PC-3 (cell line): Measurements from ENCODE around the gene TMC6. TPM values are rescaled to one million over a fixed set of nuclear protein-coding genes. Genes with fewer than 3 reads are reported as not detected.

Experiments used
- ATAC-seq: fragments of 200-7000 bp; cut with Tn5 transposase; 2 replicates; pipeline ENCODE4 v1.9.1; 2020; ENCODE audit warnings: mild to moderate bottlenecking, moderate library complexity
- BruUV-seq: library from RNA; stranded (reverse); fragments of 400-500 nt; replicated peaks from 2 replicates; lab custom pipeline; 2021; lab: Mats Ljungman, UMichigan
- CTCF ChIA-PET: fragments of 300-600 bp; sonication (Branson Sonifier 250); formaldehyde crosslinking; loops from one replicate; lab custom pipeline; 2022; ENCODE audit warnings: antibody characterized with exemption; lab: Charles Lee
- POLR2A ChIA-PET: fragments of 300-600 bp; sonication (Branson Sonifier 250); formaldehyde crosslinking; loops from one replicate; lab custom pipeline; 2022; ENCODE audit warnings: antibody characterized with exemption; ENCODE audit not compliant: unreplicated experiment; lab: Charles Lee
- DNase-seq: peaks from one replicate; pipeline ENCODE4 v3.0.0-alpha.2; 2015
- H2AFZ ChIP-seq: fragments of 300-600 bp; sonication (generic); 2 replicates; pipeline ENCODE4 v1.6.0; 2016; ENCODE audit warnings: antibody characterized with exemption, low read length
- H3F3A ChIP-seq: fragments of 300-600 bp; sonication (generic); one replicate; pipeline ENCODE4 v1.6.0; 2017; ENCODE audit warnings: antibody characterized with exemption, low read length, control low read depth, mild to moderate bottlenecking; ENCODE audit not compliant: unreplicated experiment
- H3K27ac ChIP-seq: fragments of 300-600 bp; sonication (generic); 2 replicates; pipeline ENCODE4 v1.5.1; 2016; ENCODE audit warnings: mild to moderate bottlenecking, low read length
- H3K27me3 ChIP-seq: fragments of 300-600 bp; sonication (generic); 2 replicates; pipeline ENCODE4 v1.6.1; 2016; ENCODE audit warnings: low read length, mixed read lengths
- H3K36me3 ChIP-seq: fragments of 300-600 bp; sonication (generic); 2 replicates; pipeline ENCODE4 v1.6.1; 2016; ENCODE audit warnings: low read depth, mixed run types, low read length, mixed read lengths
- H3K4me1 ChIP-seq: fragments of 300-600 bp; sonication (generic); 2 replicates; pipeline ENCODE4 v1.5.1; 2016; ENCODE audit warnings: low read length; ENCODE audit not compliant: insufficient read depth
- H3K4me2 ChIP-seq: fragments of 300-600 bp; sonication (generic); 2 replicates; pipeline ENCODE4 v1.6.0; 2016; ENCODE audit warnings: low read length
- H3K4me3 ChIP-seq: fragments of 300-600 bp; sonication (generic); 2 replicates; pipeline ENCODE4 v1.5.1; 2016; ENCODE audit warnings: mild to moderate bottlenecking, low read length, mixed read lengths
- H3K79me2 ChIP-seq: fragments of 300-600 bp; sonication (generic); 2 replicates; pipeline ENCODE4 v1.6.1; 2017; ENCODE audit warnings: low read length, mixed read lengths
- H3K9ac ChIP-seq: fragments of 300-600 bp; sonication (generic); 2 replicates; pipeline ENCODE4 v1.6.0; 2016; ENCODE audit warnings: mild to moderate bottlenecking, low read length
- H3K9me2 ChIP-seq: fragments of 300-600 bp; sonication (generic); replicated peaks from 2 replicates; pipeline ENCODE4 v1.6.1; 2016; ENCODE audit warnings: mixed run types, low read length, mixed read lengths
- H3K9me3 ChIP-seq: fragments of 300-600 bp; sonication (generic); 2 replicates; pipeline ENCODE4 v1.6.1; 2016; ENCODE audit warnings: low read length, mixed read lengths
- H4K20me1 ChIP-seq: fragments of 300-600 bp; sonication (generic); 2 replicates; pipeline ENCODE4 v1.6.1; 2016; ENCODE audit warnings: low read length, mixed read lengths
- CTCF ChIP-seq: fragments of 300-600 bp; sonication (generic); conservative IDR thresholded peaks from 2 replicates; pipeline ENCODE4 v1.5.1; 2017; ENCODE audit warnings: antibody characterized with exemption, low read depth, mild to moderate bottlenecking, low read length
- EZH2 ChIP-seq: fragments of 300-600 bp; sonication (generic); IDR thresholded peaks from one replicate; pipeline ENCODE4 v1.6.1; 2017; ENCODE audit warnings: antibody characterized with exemption, mild to moderate bottlenecking, low read length; ENCODE audit not compliant: unreplicated experiment
- EZH2phosphoT487 ChIP-seq: fragments of 300-600 bp; sonication (generic); IDR thresholded peaks from 2 replicates; pipeline ENCODE4 v1.6.1; 2018; ENCODE audit warnings: mild to moderate bottlenecking, antibody characterized with exemption, low read length, borderline replicate concordance
- intact Hi-C: fragments of 100-400 bp; cut with micrococcal nuclease; formaldehyde crosslinking; loops from 2 replicates; pipeline ENCODE4 v1.9.0; 2023
- total RNA-seq: library from RNA; depleted of rRNA; stranded (reverse); fragments of >200 nt; gene quantifications from 2 replicates; pipeline ENCODE4 v1.2.3, GENCODE V29; 2014

Gene TMC6
- total RNA-seq, 1 experiment from 2014 or later = 97.3 TPM

GRCh38 chr17:78095035-78095434, 33.5 kb downstream of the TMC6 start:
- Histone ChIP-seq H3K4me3 (no peak overlapping the region), H3K9me3 (no peaks in the 10 kb centered on the region), H3K9me2 (no peaks in the 10 kb centered on the region), H3K79me2 (no peaks in the 10 kb centered on the region), H2AFZ (no peak overlapping the region), H3K36me3 (0 out of 2 replicates have a peak, but pooled peaks cover under 1% of the 10 kb centered on the region), H3K27me3 (no peaks in the 10 kb centered on the region), H3K27ac (no peak overlapping the region), H4K20me1 (no peaks in the 10 kb centered on the region), H3F3A (no peaks in the 10 kb centered on the region), H3K9ac (no peak overlapping the region), H3K4me2 (no peak overlapping the region), H3K4me1 (no peaks in the 10 kb centered on the region)
- intact Hi-C loops = no loop called here
- ChIA-PET POLR2A (interaction anchor here (0.6 kb wide), 1 partner anchor 155 kb away, joined by 4 read pairs; no protein-coding TSS in a partner anchor), CTCF (no interaction called here)
- DNase-seq (no peak), ATAC-seq (no peak)
- TF ChIP-seq CTCF (no peak), EZH2phosphoT487 (no peak), EZH2 (no peak)
- no TSS peak for BruUV-seq

GRCh38 chr17:78092794-78093324, 35.7 kb downstream of the TMC6 start:
- Histone ChIP-seq H3F3A (no peaks in the 10 kb centered on the region), H3K79me2 (no peaks in the 10 kb centered on the region), H2AFZ (no peak overlapping the region), H3K36me3 (no peaks in the 10 kb centered on the region), H3K9me3 (no peaks in the 10 kb centered on the region), H3K27me3 (no peaks in the 10 kb centered on the region), H3K9me2 (no peaks in the 10 kb centered on the region), H3K9ac (no peak overlapping the region), H3K4me3 (no peak overlapping the region), H3K27ac (no peak overlapping the region), H3K4me2 (no peak overlapping the region), H4K20me1 (no peaks in the 10 kb centered on the region), H3K4me1 (no peaks in the 10 kb centered on the region)
- BruUV-seq = no TSS peak
- ATAC-seq = no peak
- intact Hi-C loops = no loop called here
- POLR2A ChIA-PET = interaction anchor here (0.8 kb wide), 1 partner anchor 52 kb away, joined by 4 read pairs; no protein-coding TSS in a partner anchor
- peak; percentile 49 for DNase-seq
- TF ChIP-seq EZH2phosphoT487 = no peak
- no peak for TF ChIP-seq EZH2
- TF ChIP-seq CTCF = no peak
- CTCF ChIA-PET = no interaction called here

- Histone ChIP-seq H3K27me3 (no peaks in the 10 kb centered on the region), H3K4me1 (no peaks in the 10 kb centered on the region), H3K36me3 (no peaks in the 10 kb centered on the region), H3K4me2 (no peak overlapping the region), H3K9ac (no peak overlapping the region), H2AFZ (no peak overlapping the region), H3K9me2 (no peaks in the 10 kb centered on the region), H4K20me1 (no peaks in the 10 kb centered on the region), H3F3A (no peaks in the 10 kb centered on the region), H3K4me3 (no peak overlapping the region), H3K79me2 (no peaks in the 10 kb centered on the region), H3K27ac (no peak overlapping the region), H3K9me3 (no peaks in the 10 kb centered on the region)
- ChIA-PET POLR2A (interaction anchor here (0.5 kb wide), 1 partner anchor 152 kb away, joined by 3 read pairs; no protein-coding TSS in a partner anchor), CTCF (interaction anchor here (0.6 kb wide), 1 partner anchor 49 kb away, joined by 4 read pairs; no protein-coding TSS in a partner anchor)
- intact Hi-C loops = no loop called here
- TF ChIP-seq EZH2 (no peak), EZH2phosphoT487 (no peak)
- ATAC-seq (no peak), DNase-seq (no peak)
- BruUV-seq = no TSS peak
These were observed 38.8 kb downstream of the TMC6 start for GRCh38 chr17:78089576-78090281.
